Epithelial cell of proximal tubule (primary cell): Measurements from ENCODE around the gene MAPK6. TPM values are rescaled to one million over a fixed set of nuclear protein-coding genes. Genes with fewer than 3 reads are reported as not detected.

Source experiments
- DNase-seq: peaks from one replicate; pipeline ENCODE4 v3.0.0-alpha.2; 2011; ENCODE audit warnings: low read depth
- H3K4me3 ChIP-seq: 2 replicates; pipeline ENCODE4 v1.5.1; 2011; ENCODE audit warnings: low read depth, mild to moderate bottlenecking, low read length
- total RNA-seq: library from RNA; depleted of rRNA; stranded (reverse); fragments of >200 nt; gene quantifications from 2 replicates; pipeline ENCODE4 v1.2.3, GENCODE V29; 2015
- TF ChIP-seq, protein P1 (sequence below): conservative IDR thresholded peaks from 2 replicates; pipeline ENCODE4 v1.5.1; 2012; ENCODE audit warnings: low read depth, mild to moderate bottlenecking, low read length

The MAPK6 gene
- total RNA-seq, 1 donor from 2014 or later, result 32.6 TPM

DNA sequence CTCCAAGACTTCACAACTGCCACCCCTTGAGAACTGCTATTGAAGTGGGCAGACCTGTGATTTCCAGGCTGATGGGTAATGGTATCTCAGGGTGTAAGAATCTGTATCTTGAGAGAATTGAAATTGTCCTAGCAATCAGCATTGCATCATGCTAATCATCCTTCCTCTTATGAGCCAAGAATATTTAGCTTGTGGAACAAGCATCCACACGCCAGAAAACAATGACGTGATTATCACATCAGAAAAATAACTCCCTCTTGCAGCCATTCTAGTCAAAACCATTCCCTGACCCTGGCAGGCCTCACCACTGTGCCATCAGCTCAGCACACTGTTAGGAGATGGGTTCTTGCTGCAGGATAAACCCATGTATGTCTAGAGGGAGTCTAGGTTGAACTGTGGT, 86.8 kb downstream of the MAPK6 start:
- TF ChIP-seq, protein P1, sequence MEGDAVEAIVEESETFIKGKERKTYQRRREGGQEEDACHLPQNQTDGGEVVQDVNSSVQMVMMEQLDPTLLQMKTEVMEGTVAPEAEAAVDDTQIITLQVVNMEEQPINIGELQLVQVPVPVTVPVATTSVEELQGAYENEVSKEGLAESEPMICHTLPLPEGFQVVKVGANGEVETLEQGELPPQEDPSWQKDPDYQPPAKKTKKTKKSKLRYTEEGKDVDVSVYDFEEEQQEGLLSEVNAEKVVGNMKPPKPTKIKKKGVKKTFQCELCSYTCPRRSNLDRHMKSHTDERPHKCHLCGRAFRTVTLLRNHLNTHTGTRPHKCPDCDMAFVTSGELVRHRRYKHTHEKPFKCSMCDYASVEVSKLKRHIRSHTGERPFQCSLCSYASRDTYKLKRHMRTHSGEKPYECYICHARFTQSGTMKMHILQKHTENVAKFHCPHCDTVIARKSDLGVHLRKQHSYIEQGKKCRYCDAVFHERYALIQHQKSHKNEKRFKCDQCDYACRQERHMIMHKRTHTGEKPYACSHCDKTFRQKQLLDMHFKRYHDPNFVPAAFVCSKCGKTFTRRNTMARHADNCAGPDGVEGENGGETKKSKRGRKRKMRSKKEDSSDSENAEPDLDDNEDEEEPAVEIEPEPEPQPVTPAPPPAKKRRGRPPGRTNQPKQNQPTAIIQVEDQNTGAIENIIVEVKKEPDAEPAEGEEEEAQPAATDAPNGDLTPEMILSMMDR, result no peak

DNA sequence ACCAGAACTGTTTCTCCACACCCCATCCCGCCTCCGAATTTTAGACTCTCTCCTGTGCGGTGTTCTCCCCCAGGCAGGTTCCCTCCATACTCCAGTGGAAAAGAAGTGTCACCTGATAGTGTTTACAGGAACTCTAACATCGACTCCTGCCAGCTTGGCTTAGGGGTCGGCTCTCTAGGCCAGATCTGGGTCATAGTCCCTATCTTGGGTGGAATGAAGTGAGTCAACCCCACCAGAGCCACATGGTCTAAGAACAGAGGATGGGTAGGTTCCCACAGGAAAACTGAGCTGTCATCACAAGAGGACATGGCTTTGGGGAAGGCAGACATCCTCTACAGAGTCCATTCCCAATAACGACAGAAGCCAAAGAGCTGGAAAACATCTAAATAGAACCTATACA, 87.6 kb downstream of the MAPK6 start:
- TF ChIP-seq, protein P1, result no peak

More for the DNA sequence above, 86.8 kb downstream of the MAPK6 start:
- no peak overlapping the region for H3K4me3 ChIP-seq
- DNase-seq, result no peak

DNA sequence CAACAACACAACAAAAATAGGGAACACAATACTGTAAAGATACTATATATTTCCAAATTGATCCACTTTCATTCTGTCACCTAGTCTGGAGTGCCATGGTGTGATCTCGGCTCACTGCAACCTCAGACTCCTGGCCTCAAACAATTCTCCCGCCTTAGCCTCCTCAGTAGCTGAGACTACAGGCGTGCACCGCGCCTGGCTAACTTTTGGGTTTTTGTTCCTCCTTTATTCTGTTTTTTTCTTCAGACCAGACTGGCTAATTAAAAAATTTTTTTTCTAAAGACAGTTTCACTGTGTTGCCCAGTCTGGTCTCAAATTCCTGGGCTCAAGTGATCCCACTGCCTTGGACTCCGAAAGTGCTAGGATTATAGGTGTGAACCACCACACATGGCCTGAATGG, 88.2 kb downstream of the MAPK6 start:
- TF ChIP-seq, protein P1, result no peak
- no peak overlapping the region for H3K4me3 ChIP-seq
- DNase-seq, result no peak

More for the DNA sequence above, 87.6 kb downstream of the MAPK6 start:
- H3K4me3 ChIP-seq, result no peak overlapping the region
- no peak for DNase-seq

DNA sequence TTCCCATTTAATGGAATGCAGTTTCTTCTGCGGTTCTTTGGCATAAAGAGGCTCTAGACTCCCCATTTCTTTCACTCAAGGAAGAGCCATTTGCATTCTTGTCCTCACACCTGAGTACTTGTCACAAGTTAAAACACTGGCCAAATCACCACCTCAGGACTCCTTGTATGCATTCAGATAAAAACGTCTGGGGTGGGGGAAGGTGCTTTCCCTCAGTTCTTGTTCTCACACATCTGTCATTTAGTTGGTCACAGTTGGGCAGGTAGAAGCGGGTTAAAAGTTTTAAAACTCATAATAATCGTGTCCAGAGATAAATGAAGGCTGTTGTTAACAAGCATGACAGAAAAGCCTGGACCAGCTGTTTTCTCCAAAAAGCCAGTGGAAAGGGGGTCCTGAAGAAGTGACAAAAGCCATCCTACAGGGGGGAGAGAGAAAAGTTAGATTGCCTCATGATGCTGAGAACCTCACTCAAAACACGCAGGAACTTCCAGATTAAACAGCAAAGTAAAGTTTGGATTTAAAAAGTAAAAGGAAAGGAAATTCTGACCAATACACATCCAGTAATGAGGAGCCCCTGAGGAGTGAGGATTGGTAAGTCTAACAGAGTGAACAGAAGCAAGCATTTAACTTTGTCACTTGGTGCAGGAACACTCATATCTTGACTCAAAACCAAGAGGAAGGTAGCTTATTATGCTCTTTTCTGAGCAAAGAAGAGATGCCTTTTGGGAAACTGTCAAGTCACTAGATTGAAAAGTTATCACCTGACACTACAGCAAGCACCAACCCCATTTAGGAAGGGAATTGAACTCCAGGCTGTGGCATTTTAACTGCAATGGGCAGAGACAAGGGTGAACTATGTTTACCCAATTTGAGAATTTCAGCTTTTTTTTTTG, 90.8 kb downstream of the MAPK6 start:
- TF ChIP-seq, protein P1, result no peak
- no peak for DNase-seq
- no peak overlapping the region for H3K4me3 ChIP-seq

DNA sequence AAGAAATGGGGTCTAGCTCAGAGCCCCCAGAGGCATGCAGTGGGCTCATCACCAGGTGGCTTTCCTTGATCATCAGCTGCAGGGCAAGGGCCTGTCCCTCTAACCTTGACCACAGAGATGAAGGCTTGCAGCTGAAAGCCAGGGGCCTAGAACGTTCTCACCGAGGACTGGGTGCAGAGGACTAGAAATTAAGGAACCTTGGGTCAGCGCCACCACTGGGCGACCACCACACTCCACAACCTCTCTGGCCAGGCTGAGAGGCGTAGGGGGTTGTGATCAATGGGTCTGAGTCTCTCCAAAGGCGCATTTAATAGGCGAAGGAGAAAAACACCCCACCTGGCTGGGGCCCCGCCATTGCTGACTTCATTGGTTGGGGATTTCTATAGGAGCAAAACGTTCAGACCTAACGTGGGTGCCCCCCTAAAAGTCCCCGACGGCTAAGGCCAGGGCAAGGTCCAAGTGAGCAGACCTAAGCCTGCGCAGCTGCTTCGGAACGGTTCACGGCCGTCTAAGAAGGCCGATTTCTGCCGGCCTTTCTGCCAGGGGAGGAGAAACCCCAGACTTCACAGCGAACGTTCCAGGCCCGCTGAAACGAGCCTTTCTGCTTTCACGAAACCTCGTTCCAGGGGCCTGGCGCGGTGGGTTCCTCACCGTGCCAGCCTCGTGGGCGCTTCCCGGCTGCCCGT, 92.6 kb downstream of the MAPK6 start:
- TF ChIP-seq, protein P1, result no peak
- DNase-seq, result no peak
- peak overlapping the region; percentile 51 for H3K4me3 ChIP-seq

DNA sequence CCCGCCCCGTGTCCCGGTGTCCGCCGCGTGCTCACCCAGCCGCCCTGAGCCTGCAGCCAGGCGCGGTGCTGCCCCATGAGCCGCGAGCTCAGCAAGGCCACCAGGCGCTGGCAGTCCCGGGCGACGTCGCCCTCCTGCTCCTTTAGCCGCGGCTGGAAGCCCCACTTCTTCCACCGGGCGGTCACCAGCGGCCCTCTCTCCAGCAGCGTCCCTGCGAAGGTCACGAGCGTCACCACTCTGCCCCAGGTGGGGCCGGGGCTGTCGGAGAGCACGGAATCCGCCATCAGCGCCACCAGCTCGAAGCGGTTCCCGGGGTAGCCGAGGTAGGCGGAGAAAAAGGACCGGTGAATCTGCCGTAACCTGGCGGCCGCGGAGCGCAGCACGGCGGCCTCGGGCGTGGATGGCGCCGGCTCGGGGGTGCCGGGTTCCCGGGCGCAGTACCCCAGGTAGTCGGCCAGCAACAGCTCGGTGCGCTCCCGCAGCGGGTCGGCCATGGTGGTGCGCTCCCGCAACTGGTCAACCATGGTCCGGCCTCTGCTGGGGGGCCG, 93.3 kb downstream of the MAPK6 start:
- H3K4me3 ChIP-seq, result peak overlapping the region; percentile 51
- TF ChIP-seq, protein P1, result peak; percentile 5
- no peak for DNase-seq
